ENCODE results near the gene PSMC4.
A peak's percentile ranks its signal among the peaks of the same experiment; 100 is the strongest.

PSMC4 gene

GRCh38 chr19:39970675-39971379 lies at the start of gene PSMC4:
TSS of gene PSMC4 (plus strand) at chr19:39971165. CDS start at chr19:39971203, 38 bp downstream.
- peak; percentile 99 for DNase-seq

- no peak for DNase-seq
Measured at GRCh38 chr19:39923862-39924261, 47.1 kb upstream of the PSMC4 start.

- DNase-seq = no peak
Measured at GRCh38 chr19:39924389-39924788, 46.6 kb upstream of the PSMC4 start.

DNA sequence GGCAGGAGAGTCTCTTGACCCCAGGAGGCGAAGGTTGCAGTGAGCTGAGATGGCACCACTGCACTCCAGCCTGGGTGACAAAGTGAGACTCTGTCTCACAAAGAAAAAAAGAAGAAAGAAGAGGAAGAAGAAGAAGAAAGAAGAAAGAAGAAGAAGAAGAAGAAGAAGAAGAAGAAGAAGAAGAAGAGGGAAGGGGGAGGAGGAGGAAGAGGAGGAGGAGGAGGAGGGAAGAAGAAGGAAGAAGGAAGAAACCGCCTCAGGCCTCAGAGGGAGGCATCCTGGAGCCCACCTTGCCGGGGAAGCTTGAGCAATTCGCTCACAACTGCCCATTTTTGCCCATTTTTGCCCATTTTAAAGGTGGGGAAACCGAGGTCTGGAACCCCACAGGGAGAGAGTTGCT lies 46.0 kb upstream of the PSMC4 start:
- DNase-seq = no peak

DNA sequence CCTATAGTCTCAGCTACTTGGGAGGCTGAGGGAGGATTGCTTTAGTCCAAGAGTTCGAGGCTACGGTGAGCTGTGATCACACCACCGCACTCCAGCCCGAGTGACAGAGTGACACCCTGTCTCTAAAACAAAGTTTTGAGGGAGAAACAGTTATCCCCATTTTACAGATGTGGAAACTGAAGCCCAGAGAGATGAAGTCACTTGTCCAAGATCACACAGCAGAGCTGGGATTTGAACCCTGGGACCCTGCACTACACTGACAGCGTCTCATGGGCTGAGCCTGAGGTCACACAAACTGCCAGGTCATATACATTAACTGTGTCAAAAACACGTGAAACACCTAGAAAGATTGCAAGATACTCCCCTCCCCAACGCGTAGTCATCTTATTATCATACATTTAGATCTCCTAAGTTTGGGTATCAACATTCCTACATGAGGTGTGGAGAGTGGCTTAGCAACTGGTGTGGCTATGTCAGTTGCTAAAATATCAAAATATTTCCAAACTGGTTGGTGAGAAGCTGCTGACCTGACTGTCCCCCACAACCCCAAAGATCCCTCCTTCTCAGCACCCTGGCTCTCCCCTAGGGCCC lies 44.7 kb upstream of the PSMC4 start:
- DNase-seq = no peak

DNA sequence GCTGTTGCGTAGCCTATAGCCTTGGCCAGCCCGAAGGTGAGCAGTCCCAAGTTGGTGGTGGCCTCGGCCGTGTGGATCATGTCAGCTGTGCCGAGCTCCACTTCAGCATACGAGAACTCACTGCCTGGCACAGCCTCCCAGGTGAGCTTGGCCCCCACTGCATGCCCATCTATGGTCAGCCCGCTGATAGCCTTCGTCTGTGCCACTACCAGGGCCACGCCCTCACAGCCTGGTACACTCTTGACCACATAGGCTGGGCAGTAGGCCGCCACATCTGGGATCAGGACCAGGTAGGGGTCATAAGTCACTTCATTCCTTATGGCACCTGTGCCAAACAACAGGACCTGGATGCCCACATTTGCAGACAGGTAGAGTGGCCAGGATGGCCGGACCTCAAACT lies 43.9 kb upstream of the PSMC4 start:
- DNase-seq = no peak

DNA sequence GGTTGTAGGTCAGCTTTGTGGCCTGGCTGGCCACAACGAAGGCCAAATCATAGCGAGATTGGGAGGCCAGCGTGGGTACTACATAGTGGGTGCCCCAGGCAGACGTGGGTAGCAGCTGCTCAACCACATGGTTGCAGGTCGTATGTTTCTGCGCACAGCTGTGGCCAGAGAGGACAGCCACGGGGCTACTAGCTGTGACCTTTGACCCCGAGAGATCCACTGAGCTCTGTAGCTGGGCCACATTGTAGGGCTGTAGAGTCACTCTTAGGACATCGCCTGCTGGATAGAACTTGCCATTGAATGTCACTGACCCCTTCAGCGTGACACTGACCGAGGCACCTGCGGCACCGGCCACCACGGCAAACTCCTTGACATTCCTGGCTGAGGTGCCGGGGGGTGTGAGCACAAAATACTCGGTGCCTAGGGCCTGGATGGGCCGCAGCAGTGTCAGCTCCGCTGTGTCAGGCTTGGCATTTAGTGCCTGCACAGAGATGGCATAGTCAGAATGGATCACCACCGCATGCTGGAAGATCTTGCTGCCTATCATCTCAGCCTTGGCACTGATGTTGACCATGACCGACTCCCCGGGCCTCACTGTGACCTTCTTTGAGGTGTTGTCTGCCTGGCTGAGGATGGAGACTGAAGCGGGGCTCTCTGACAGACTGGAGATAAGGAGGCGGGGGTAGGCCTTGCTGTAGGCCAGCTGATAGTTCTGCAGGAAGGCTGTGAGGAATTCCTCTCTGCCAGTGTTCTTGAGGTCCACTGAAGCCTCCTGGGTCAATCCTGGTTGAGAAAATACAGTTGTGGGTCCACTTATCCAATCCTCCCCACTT lies 43.2 kb upstream of the PSMC4 start:
- DNase-seq = no peak

- no peak for DNase-seq
Measured at GRCh38 chr19:39928357-39928725, 42.6 kb upstream of the PSMC4 start.

GRCh38 chr19:39929750-39930149 lies 41.2 kb upstream of the PSMC4 start:
- DNase-seq = no peak

DNA sequence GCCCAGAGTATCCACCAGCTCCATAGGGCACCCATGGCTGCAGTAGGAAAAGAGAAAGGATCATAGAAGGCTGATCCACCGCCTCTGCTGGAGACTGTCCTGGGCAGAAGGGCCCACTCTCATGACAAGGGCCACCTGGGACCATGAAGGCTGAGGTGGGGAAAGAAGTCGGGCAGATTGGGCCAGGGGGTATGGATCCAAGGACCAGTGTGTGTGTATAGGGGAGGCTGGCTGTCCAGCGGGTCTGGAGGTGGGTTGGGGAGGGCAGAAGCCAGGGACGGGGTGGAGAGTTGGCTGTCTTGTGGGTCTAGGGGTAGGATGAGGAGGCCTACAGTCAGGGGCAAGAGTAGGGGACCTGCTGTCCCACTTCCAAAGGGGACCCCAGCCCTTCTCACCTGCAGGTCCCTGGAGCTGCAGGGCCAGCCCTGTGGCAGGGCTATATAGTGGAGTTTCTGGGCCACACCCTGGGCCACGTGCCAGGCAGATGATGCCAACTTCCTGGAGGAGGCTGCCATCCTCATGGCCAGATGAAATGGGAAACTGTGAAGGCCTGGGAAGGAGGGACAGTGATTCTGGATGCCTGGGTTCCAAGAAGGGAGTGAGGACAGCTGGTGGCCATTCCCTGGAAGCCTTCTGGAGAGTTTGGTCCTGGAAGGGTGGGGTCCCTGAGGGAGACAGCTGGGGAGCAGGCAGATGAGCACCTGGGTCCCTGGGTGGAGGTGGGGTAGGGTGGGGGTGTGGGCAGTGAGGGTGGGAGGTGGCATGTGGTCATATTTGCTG lies 36.2 kb upstream of the PSMC4 start, which contains the start of gene FCGBP:
TSS of gene FCGBP (minus strand) at position 51 of the 780 bp plus-strand sequence.
- no peak for DNase-seq

DNA sequence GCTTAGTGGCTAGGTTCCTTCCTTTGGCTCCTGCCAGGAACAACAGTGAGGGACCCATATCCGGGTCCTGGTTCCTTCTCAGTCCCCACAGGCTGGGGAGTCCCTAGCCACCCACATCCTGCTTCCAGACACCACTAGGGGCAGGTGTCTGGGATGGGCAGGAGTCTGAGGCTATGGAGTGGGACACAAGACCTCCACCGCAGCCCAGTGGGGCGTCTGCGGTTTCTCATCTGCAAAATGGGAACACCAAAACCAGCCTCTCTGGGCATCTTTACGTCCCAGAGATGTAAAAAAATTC lies 35.7 kb upstream of the PSMC4 start:
- no peak for DNase-seq

DNA sequence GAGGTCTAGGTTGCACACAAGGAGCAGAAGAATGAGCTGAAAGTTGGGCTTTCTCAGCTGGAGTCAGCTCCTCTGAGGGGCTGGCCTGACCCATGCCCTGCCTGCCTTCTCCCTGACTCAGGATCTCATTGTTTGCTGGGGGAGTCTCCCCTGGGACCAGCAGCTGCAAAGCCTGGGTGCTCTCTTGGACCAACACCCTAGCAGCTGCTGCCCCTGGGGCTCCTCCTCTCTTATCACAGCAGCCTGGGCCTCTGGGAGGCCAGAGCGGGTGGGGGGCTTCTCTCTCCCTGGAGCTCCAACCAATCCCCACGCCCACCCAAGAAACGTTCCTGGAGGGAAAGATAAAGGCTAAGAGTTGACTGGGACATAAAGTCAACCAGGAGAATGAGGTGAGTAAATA lies 34.9 kb upstream of the PSMC4 start:
- no peak for DNase-seq

GRCh38 chr19:39936622-39937021 lies 34.3 kb upstream of the PSMC4 start:
- no peak for DNase-seq

- DNase-seq = peak; percentile 54
Measured at GRCh38 chr19:39937094-39937720, 33.8 kb upstream of the PSMC4 start.

GRCh38 chr19:39937787-39938186 lies 33.2 kb upstream of the PSMC4 start:
- no peak for DNase-seq

DNA sequence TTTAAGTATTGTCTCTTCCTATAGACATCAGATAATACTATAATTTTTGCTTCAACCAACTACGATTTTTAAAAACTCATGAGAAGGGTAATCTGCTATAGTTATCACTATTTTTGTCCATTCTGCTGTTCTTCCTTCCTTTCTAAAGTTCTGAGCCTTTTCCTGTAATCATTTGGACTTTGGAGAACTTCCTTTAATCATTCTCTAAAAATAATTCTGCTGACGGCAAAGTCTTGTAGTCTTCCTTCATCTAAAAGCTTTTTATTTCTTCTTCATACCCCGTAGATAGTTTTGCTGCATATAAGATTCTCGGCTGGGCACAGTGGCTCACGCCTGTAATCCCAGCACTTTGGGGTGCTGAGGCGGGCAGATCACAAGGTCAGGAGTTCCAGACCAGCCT lies 31.4 kb upstream of the PSMC4 start:
- DNase-seq = no peak

DNA sequence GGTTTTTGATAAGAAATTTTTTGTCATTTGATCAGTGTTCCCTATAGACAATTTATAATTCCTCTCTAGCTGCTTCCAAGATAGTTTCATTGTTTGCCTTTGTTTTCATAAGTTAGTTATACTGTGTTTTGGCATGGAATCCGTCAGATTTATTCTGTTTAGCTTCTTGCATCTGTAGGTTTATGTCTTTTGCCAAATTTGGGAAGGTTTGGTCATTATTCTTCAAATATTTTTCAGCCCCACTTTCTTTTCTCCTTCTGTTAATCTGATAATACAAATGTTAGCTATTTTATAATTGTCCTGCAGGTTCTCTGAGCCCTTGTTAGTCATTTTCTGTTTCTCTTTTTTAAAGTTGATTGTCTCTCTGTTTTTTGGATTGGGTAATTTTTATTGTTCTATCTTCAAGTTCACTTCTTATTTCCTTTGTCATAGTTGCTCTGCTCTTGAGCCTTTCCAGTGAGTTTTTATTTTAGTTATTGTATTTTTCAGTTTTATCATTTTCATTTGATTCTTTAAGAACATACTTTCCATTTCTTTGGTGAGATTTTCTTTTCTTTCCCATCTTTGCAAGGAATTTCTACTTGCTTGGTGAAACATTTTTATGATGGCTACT lies 30.6 kb upstream of the PSMC4 start:
- DNase-seq = no peak

GRCh38 chr19:39941151-39941550 lies 29.8 kb upstream of the PSMC4 start:
- DNase-seq = peak; percentile 20

- peak; percentile 83 for DNase-seq
Measured at GRCh38 chr19:39941615-39942365, 29.2 kb upstream of the PSMC4 start.

GRCh38 chr19:39942366-39942730 lies 28.6 kb upstream of the PSMC4 start:
- DNase-seq = no peak

GRCh38 chr19:39943586-39943985 lies 27.4 kb upstream of the PSMC4 start:
- no peak for DNase-seq

- no peak for DNase-seq
Measured at GRCh38 chr19:39946532-39946931, 24.4 kb upstream of the PSMC4 start.
